Stimulated activated CD8-positive, alpha-beta memory T cell treated with anti-CD3 and anti-CD28 coated beads, Interleukin-7, amount 100 ng/mL, for 1 hour (primary cell): ENCODE results near the gene AHNAK.
"Not testable (repeated sequence)": the region's sequence is repeated elsewhere in the genome, so short reads cannot be mapped to it uniquely, and the experiment has no call there.

Experiments used
- DNase-seq, 2 donors: peaks; one replicate each; pipeline ENCODE4 v3.0.0-alpha.2; 2020; ENCODE audit warnings: low read depth in 2 of 2

AHNAK gene, protein sequence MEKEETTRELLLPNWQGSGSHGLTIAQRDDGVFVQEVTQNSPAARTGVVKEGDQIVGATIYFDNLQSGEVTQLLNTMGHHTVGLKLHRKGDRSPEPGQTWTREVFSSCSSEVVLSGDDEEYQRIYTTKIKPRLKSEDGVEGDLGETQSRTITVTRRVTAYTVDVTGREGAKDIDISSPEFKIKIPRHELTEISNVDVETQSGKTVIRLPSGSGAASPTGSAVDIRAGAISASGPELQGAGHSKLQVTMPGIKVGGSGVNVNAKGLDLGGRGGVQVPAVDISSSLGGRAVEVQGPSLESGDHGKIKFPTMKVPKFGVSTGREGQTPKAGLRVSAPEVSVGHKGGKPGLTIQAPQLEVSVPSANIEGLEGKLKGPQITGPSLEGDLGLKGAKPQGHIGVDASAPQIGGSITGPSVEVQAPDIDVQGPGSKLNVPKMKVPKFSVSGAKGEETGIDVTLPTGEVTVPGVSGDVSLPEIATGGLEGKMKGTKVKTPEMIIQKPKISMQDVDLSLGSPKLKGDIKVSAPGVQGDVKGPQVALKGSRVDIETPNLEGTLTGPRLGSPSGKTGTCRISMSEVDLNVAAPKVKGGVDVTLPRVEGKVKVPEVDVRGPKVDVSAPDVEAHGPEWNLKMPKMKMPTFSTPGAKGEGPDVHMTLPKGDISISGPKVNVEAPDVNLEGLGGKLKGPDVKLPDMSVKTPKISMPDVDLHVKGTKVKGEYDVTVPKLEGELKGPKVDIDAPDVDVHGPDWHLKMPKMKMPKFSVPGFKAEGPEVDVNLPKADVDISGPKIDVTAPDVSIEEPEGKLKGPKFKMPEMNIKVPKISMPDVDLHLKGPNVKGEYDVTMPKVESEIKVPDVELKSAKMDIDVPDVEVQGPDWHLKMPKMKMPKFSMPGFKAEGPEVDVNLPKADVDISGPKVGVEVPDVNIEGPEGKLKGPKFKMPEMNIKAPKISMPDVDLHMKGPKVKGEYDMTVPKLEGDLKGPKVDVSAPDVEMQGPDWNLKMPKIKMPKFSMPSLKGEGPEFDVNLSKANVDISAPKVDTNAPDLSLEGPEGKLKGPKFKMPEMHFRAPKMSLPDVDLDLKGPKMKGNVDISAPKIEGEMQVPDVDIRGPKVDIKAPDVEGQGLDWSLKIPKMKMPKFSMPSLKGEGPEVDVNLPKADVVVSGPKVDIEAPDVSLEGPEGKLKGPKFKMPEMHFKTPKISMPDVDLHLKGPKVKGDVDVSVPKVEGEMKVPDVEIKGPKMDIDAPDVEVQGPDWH (N-terminal part only)

DNA sequence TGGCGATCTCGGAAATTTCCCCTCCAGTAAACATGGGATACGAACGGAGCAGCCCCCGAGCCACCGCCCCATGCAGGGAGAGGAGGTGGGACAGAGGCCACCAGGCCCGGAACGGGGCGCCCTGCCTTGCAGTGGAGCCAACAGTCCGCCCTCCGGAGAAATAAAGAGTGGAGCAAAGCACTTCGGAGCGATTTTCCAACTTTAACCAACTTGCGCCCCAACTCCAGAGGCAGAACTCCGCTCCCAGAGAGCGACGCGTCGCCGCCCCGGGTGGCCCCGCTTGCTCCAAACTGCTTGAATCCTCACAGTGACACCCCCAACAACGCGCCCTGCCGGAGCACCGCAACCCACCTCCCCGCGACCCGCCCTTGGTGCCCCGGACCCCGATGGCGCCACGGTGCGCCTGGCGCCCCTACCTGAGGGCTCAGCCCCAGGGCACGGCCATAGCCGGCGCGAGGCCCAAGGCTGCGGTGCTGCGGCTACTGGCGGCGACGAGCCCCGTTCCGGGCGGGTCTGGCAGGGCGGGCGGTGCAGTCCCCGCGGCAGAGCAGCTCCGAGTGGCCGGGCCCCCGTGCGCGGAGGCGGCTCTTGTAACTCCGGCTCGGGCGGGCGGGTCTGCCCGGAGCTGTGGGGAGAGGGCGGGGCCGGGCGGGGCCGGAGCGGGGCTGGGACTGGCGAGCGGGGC is at the start of gene AHNAK:
Gene AHNAK (minus strand): TSS at position 563 of the 685 bp plus-strand sequence. CDS start 10,708 bp downstream, outside the sequence.
- no peak for DNase-seq

DNA sequence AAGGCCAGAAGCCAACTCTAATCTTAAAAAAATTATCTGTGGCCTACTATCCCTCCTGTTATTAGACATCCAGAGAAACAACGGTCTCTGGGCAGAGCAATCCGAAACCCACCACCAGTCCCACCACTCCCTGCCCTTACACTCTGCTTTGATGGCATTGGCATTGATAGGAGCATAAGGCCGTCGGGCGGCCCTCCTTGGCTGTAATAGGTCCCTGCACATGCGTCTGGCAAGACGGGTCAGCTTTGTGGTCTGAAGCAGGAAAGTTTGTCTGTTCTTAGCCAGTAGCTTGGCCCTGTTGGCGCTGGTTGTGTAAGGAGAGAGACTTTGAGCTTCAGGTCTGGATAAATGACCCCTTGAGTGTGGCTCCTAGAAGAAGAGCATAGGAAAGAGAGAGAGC is 48.5 kb upstream of the AHNAK start:
- DNase-seq: no peak

DNA sequence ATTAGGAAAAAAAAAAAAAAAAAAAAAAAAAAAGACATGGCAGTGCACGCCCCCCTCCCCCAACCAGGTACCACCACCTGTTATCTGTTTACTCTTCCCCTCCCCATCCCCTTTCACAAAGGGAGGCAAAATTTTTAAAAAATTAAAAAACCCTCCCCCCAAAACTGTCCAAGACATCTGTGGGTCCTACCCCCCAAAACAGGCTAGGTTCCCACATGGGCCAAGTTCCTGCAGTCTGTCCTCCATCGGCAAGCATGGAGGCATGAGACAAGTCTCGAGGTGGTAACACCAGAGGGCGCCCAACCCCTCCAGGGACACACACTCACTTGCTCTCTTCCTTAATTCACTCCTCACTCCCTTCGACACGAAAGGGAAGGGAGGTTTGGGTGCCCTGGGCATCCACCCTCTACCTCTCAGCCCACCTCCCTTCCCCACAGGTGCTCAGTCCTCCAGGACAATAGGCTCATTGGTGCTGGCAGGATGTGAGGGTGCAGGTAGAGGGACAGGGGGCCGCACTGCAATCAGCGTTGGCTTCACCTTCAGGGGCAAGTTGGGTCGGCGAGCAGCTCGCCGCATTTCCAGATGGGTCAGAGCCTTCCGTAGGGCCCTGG is 46.9 kb upstream of the AHNAK start:
- peak; percentile 52 to 64 for DNase-seq

DNA sequence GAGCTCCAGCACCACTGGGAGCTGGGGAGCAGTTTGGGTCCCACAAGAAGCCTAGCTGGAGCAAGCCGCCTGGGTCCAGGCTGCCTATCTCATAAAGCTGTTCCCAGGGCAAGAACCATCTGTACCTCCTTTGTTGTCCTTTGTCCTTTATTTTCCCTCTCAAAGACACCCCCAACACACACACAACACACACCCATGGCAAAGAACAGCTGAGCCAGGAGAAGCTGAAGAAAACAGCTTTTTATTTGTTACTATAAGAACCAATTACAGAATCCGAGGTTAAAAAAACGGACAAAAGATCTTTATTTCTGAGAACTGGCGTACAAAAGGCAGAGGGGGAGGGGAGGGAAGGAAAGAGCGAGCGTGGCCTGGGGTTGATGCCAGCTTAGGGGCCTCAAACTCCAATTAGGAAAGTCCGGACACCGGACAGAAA is 46.4 kb upstream of the AHNAK start:
- DNase-seq: no peak

DNA sequence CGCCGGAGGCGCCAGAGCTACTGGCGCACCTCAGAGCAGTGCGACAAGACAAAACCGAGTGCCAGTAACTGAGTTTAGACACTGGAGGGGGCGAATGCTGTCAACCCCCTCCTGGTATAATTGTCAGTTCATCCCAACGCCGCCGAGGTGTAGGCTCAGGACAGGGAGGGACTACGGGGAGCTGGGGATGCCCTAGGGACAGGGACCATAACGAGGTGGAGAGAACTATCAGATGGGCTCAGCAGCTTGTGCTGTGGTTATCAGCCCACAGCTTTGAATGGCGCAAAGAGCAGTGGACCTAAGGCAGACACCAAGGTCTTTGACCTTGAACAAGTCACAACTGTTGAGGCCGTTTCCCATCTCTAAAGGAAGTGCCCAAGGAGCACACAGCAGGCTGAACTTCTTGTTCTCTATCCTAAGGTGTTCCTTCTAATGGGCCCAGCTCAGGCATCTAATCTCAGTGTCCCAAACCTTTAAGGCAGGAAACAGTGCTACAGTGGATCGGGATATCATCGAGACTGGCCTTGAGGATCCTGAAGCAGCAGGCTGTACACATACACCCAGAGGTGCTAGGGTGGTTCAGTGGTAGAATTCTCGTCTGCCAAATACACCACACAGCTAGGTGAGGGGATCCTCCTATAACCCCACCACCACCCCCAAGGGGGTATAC is 45.7 kb upstream of the AHNAK start:
- DNase-seq: no peak

DNA sequence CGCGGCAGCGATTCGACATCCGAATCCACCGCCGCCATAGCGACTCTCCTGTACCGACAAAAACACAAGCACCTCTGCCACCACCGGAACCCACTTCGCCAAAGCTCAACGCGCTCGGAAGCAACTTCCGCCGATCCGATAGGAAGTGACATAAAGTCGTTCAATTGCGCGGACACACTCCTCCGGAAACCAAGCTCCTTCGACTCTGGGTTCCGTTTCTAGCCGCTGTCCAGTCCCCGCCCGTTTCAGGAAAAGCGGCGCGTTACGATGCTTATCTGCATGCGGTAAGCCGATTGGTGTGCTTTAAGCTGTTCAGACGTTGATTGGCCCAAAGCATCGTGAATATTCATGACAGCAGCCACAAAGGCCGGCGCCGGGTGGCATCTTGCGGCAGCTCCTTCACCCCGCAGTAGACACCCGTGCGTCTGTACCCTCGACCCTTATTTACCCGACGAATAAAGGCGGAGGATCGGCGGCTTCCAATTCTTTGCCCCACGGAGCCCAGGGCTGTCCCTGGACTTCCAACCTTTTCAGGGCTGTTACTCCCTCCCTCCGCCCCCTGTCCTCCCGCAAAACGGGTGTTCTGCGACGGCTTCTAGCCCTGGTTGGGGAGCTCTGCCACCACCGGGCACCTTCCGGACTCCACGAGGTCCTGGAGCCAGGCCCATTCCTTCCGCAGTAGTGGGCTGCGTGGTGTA is 45.0 kb upstream of the AHNAK start, which contains the start of gene TUT1:
Gene TUT1 (minus strand): TSS at position 76 of the 698 bp plus-strand sequence. CDS start 38 bp downstream, at position 38.
- DNase-seq: peak; percentile 89

DNA sequence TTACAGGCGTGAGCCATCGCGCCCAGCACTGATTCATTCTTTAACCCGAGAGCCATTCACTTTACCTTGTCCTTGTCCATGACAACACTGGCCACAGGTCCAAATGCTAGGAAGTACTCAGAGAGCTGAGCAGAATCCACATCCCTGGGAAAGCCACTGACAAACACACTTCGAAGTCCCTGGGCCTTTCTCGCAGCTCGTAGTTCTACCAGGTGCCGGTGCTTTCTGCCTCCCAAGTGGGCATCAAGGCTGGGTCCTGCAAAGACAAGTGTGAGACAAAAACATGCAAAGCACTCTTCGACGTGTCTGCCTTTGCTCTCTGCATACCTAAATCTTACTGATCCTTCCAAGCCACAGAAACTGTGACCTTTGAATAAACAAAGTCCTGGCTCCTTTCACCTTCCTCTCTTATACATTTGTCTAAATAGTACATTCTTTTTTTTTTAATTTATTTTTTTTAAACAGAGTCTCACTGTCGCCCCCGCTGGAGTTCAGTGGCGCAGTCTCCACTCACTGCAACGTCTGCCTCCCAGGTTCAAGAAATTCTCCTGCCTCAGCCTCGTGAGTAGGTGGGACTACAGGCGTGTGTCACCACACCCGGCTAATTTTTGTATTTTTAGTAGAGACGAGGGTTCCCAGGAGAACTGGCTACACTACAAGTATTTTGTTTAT is 42.5 kb upstream of the AHNAK start:
- no peak for DNase-seq

DNA sequence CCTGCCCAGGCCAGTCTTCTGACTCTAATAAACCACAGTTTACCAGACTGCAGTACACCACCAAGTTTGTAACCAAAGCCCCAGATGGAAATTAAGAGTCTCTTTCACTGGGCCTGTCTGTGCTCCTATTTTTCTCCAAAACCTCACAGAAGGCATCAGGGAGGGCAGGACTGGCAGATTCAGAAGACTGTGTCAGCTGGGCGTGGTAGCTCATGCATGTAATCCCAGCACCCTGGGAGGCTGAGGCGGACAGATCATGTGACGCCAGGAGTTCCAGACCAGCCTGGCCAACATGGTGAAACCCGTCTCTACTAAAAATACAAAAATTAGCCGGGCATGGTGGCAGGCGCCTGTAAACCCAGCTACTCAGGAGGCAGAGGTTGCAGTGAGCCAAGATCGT is 38.8 kb upstream of the AHNAK start:
- DNase-seq: not testable (repeated sequence)

DNA sequence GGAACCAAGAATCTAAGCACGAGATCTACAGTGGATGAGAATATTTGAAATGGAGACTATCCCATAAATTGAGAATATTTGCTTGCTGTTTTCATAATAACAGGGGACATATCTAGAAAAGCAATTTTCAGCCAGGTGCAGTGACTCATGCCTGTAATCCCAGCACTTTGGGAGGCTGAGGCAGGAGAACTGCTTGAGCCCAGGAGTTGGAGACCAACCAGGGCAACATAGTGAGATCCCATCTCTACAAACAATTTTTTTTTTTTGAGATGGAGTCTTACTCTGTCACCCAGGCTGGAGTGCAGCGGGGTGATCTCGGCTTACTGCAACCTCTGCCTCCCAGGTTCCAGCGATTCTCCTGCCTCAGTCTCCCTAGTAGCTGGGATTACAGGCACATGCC is 35.1 kb upstream of the AHNAK start:
- DNase-seq: not testable (repeated sequence)

DNA sequence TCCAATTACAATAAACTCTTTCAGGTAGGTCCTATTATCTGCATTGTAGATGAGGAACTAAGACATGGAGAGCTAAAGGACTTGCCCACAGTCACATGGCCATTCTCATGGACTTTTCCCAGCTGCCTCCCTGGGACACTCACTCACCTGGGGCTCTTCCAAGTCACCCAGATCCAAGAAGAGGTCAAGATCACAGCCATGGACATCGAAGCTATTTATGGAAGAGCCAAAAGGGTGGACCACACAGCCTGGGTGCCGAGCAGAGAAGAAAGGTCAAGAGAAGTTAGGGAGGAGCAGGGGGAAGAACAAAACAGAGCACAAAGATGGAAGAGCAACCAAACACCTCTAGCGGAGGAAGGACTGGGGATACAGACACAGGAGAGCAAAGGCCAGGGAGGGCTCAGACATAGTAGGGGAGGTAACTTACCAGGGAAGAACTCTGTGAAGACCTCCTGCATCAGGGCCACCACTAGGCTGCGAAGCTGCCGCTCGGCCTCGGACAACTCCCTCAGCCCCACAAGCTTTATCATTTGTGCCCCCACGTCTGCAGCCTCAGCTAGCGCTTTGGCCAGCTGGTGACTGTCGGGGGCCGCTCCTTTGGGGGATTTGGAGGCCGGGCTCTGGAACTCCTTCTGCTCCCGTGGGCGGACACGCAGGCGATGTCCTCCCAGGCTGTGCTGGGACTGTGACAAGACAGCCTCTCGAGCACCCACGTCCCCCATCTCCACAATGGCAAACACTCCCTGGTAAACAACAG is 34.5 kb upstream of the AHNAK start:
- DNase-seq: no peak

DNA sequence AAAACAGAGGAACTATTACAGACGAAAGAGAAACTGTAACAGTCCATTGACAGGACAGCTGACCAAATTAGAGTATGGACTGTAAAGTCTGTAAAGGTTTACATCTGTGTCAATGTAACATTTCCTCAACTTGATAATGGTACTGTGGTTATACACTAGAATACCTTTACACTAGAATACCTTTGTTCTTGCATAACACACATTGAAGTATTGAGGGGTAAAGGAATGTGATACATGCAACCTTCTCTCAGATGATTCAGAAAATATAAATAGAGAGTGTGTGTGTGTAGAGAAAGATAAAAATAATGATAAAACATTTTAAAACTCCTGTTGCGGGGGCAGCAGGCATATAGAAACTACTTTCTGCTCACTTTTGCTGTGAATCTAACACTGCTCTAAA is 32.6 kb upstream of the AHNAK start:
- no peak for DNase-seq

DNA sequence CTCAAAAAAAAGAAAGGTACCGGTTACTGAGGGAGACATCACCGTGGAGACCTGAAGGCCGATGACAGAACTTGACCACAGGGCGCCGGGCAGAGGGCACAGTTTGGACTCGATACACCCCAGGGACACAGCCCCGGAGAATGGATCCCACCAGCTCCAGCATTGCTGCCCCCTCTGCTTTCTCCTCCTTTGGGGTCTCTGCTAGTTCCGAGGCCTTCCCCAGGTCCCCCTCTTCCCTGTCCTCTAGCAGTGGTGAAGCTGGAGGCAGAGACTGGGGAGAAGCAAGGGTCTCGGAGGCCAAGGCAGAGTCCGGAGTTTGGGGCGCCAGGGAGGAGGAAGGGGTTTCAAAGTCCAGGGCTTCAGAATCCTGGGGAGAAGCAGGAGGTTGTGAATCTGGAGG is 31.9 kb upstream of the AHNAK start:
- DNase-seq: no peak

DNA sequence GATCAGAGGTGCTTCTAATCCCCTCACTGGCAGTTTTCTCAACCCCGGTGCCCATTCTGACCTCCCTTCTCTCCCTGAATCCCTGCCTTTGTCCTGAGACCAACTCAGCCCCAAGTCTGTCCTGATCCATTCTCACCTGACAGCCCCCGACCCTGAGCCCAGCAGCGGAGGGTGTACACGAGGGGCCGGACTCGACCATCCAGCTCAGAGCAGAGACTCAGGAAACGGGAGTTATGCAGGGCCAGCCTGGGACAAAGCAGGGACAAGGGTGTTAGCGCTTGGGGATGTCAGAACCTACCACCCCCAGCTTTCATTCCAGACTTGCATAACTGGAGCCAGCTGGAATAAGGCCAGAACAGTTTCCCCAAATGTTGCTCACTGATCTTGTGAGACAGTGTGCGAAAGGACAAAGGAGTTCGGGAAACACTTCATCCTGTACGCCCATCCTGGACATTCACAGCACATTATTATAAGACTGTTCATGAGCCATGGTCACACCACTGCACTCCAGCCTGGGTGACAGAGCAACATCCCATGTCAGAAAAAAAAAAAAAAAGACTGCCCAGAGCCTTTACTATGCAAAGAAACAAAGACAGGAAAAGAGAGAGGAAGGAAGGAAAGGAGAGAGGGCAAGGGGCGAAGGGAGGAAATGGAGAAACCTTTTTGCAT is 30.6 kb upstream of the AHNAK start:
- DNase-seq: no peak

DNA sequence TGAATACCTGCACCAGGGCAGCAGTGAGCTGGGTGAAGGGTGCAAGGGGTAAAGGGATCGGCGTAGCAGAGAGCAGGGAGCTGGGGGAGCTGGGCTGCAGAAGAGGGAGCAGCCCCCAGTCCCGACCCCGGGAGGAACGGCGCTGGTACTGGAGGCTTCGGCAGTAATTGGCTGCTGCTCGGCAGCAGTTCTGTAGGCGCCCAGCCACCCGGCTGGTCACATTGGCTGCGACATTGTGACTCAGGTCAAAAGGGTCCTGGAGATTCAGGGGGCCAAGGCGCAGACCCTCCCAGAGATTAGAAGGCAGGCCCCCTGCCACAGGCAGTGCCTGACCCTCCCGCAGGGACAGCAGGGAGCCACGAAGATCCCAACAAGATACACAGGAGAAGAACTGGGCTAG is 29.2 kb upstream of the AHNAK start:
- no peak for DNase-seq

DNA sequence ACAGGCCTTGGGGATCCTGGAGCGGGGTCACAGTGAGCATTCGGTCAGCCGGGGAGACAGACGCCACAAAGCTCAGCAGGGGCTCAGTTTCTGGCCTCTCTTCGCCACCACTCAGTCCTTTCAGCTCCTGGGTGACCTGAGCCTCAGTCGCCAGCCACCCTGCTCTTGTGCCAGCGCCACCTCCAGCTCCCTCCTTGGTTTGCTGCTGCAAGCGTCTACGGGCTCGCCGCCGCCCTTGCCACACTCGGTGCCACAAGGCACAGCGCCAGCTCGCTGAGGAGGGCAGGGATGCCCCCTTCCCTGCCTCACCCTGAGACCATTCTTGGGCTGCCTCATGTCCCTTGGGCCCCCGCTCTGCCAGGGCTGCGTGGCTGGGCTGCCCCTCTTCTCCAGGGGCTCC is 28.6 kb upstream of the AHNAK start:
- DNase-seq: no peak

DNA sequence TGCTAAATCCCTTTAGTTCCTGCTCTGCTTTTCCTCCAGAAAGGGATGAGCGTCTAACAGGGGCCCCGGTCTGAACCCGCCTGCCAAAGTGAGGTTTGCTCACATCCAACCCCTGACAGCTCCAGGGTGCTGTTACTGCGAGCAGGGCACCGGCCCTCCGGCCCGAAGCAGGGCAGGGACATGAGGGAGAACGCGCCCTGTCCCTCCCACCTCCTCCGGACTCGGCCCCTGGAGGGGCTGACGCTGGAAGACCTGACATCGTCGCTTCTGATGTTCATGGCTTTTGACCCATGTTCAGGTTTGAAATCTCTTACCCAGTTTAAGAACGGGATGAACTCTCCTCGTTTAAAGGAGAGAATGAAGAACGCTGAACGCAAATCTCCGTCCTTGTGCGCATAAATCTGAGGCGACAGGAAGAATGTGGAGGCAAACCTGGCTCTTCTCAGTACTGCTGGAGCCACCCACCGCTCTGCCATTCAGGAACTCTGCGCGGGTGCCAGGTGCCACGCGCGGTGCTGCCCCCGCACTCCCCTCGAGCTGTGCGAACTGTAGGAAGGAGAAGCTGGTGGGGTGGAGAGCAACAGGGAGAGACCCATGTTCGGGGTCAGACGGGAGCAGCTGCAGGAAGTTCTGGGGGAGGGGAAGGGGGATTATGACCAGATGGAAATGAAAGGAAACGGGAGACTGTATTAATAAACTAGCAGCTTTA is 27.9 kb upstream of the AHNAK start:
- DNase-seq: no peak
